A549 (cell line): ENCODE measurements around the gene MAP1LC3B2. TPM values are rescaled to one million over a fixed set of nuclear protein-coding genes. Genes with fewer than 3 reads are reported as not detected.

Source experiments
- ATAC-seq, 2 experiments: fragments of 200-7000 bp in 1 of 2; fragments of >200 bp in 1 of 2; cut with Nextera tagmentation in 1 of 2; cut with Tn5 transposase in 1 of 2; 3 replicates each; pipeline versions ENCODE4 v1.8.0 to v1.9.1; 2018 to 2020; ENCODE audit warnings: mild to moderate bottlenecking in 1 of 2, moderate library complexity in 1 of 2
- CTCF ChIA-PET: fragments of 300-600 bp; sonication (Branson Sonifier 250); formaldehyde crosslinking; extraction: SDS; loops from one replicate; lab custom pipeline; 2021; ENCODE audit warnings: antibody characterized with exemption, inconsistent platforms; lab: Yijun Ruan, JAX
- POLR2A ChIA-PET: fragments of 350-600 bp; formaldehyde crosslinking; extraction: SDS; loops from one replicate; lab custom pipeline; 2021; ENCODE audit warnings: antibody characterized with exemption, inconsistent platforms; lab: Yijun Ruan, JAX
- DNase-seq, 2 experiments: peaks; one replicate each; pipeline versions ENCODE4 v3.0.0 to v3.0.0-alpha.2; 2011 to 2016; ENCODE audit warnings: low read depth in 1 of 2, low spot score in 1 of 2
- FAIRE-seq: peaks from 2 replicates; lab custom pipeline; 2011; peaks lifted over from hg19 to GRCh38; lab: Jason Lieb, UNC
- H3K27ac ChIP-seq, 2 experiments: fragments of >200 bp; sonication (Bioruptor Twin); formaldehyde crosslinking; 3 replicates each; pipeline ENCODE4 v1.5.1; 2016 to 2017
- H3K4me1 ChIP-seq: fragments of >200 bp; sonication (Bioruptor Twin); formaldehyde crosslinking; 3 replicates; pipeline ENCODE4 v1.6.1; 2016
- H3K4me2 ChIP-seq: fragments of >200 bp; sonication (Bioruptor Twin); formaldehyde crosslinking; 3 replicates; pipeline ENCODE4 v1.6.1; 2016
- H3K4me3 ChIP-seq: fragments of >200 bp; sonication (Bioruptor Twin); formaldehyde crosslinking; 3 replicates; pipeline ENCODE4 v1.5.1; 2016
- H3K9me3 ChIP-seq: fragments of >200 bp; sonication (Bioruptor Twin); formaldehyde crosslinking; 3 replicates; pipeline ENCODE4 v1.6.1; 2016
- BHLHE40 ChIP-seq: IDR thresholded peaks from 2 replicates; pipeline ENCODE4 v1.6.1; 2012; ENCODE audit warnings: low read depth, low read length, inconsistent platforms
- CTCF ChIP-seq: fragments of >200 bp; sonication (Bioruptor Twin); formaldehyde crosslinking; IDR thresholded peaks from 3 replicates; pipeline ENCODE4 v1.5.1; 2016
- EHF ChIP-seq: fragments of 250-450 bp; sonication (Bioruptor Pico); IDR thresholded peaks from 2 replicates; pipeline ENCODE4 v1.5.0; 2020; ENCODE audit warnings: mild to moderate bottlenecking
- HDAC2 ChIP-seq: fragments of 200-600 bp; sonication (generic); IDR thresholded peaks from 2 replicates; pipeline ENCODE4 v1.6.1; 2016
- HES2 ChIP-seq: fragments of >200 bp; sonication (Bioruptor Twin); formaldehyde crosslinking; IDR thresholded peaks from 2 replicates; pipeline ENCODE4 v1.6.1; 2016
- HMGXB4 ChIP-seq: fragments of 250-450 bp; sonication (Bioruptor Pico); IDR thresholded peaks from 2 replicates; pipeline ENCODE4 v1.5.0; 2021; ENCODE audit warnings: mild to moderate bottlenecking, moderate library complexity, borderline replicate concordance
- HOXB5 ChIP-seq: fragments of 250-450 bp; sonication (Bioruptor Pico); IDR thresholded peaks from 2 replicates; pipeline ENCODE4 v1.5.0; 2020; ENCODE audit warnings: mild to moderate bottlenecking, moderate library complexity
- MAFK ChIP-seq: fragments of 450-650 bp; IDR thresholded peaks from 2 replicates; pipeline ENCODE4 v1.6.1; 2014; ENCODE audit not compliant: partially characterized antibody
- MYC ChIP-seq: IDR thresholded peaks from 2 replicates; pipeline ENCODE4 v1.6.1; 2012; ENCODE audit warnings: mild to moderate bottlenecking, inconsistent platforms, low read length, improper control_type of control experiment, borderline replicate concordance
- NPAS2 ChIP-seq: fragments of 250-450 bp; sonication (Bioruptor Pico); IDR thresholded peaks from 2 replicates; pipeline ENCODE4 v1.8.0; 2022; ENCODE audit warnings: mild to moderate bottlenecking, moderate library complexity, borderline replicate concordance
- PBX3 ChIP-seq: IDR thresholded peaks from 2 replicates; pipeline ENCODE4 v1.6.1; 2012
- POLR2A ChIP-seq: IDR thresholded peaks from 2 replicates; pipeline ENCODE4 v1.6.1; 2012; ENCODE audit warnings: mild to moderate bottlenecking, low read length
- POLR2AphosphoS2 ChIP-seq: conservative IDR thresholded peaks from 2 replicates; pipeline ENCODE4 v1.6.1; 2012; ENCODE audit warnings: low read length, improper control_type of control experiment, inconsistent platforms
- RFX5 ChIP-seq: fragments of 450-650 bp; IDR thresholded peaks from 2 replicates; pipeline ENCODE4 v1.7.1; 2014; ENCODE audit warnings: antibody characterized with exemption, mild to moderate bottlenecking, moderate library complexity
- TFCP2L1 ChIP-seq: fragments of 250-450 bp; sonication (Bioruptor Pico); IDR thresholded peaks from 2 replicates; pipeline ENCODE4 v1.5.0; 2021; ENCODE audit warnings: mild to moderate bottlenecking
- TP53 ChIP-seq: fragments of 250-450 bp; sonication (Bioruptor Pico); IDR thresholded peaks from 2 replicates; pipeline ENCODE4 v1.5.0; 2021; ENCODE audit warnings: mild to moderate bottlenecking, moderate library complexity
- ZC3H11A ChIP-seq: fragments of 450-650 bp; IDR thresholded peaks from 2 replicates; pipeline ENCODE4 v1.6.1; 2014; ENCODE audit warnings: antibody characterized with exemption, mild to moderate bottlenecking
- ZSCAN20 ChIP-seq: fragments of 250-450 bp; sonication (Bioruptor Pico); IDR thresholded peaks from 2 replicates; pipeline ENCODE4 v1.8.0; 2022; ENCODE audit warnings: mild to moderate bottlenecking, moderate library complexity
- WGBS: methylation state at CpG from one replicate; pipeline ENCODE4 v1.1.6; 2017; ENCODE audit errors: missing lambda C conversion rate; 5-methylcytosine and 5-hydroxymethylcytosine counted together
- polyA plus RNA-seq, 4 experiments: library from polyadenylated mRNA; depleted of rRNA in 3 of 4; stranded (reverse); fragments of >200 nt; fragmentation: RNase III in 1 of 4; extraction: RNeasy Plus Mini Kit Qiagen cat#74134 plus additional on column Dnase treatment in 1 of 4; gene quantifications; 2 replicates in 3 of 4; 3 replicates in 1 of 4; pipeline ENCODE4 v1.2.3, GENCODE V29; 2011 to 2017
- TF ChIP-seq, protein P1 (sequence below): IDR thresholded peaks from 2 replicates; pipeline ENCODE4 v1.6.1; 2012

MAP1LC3B2 gene
- polyA plus RNA-seq, 2 of the 4 experiments (the other 2 are of a cell fraction), result 2.1 to 2.8 TPM

GRCh38 chr12:116558280-116559161, 660 bp upstream of the MAP1LC3B2 start:
- Histone ChIP-seq H3K4me3 (no peak overlapping the region), H3K27ac (peak overlapping the region in 1 of 2 experiments; percentile 65; a peak in 2 of 6 replicates), H3K9me3 (peaks cover 15% of the 10 kb centered on the region; the same call in 2 of the 3 replicates)
- CTCF ChIA-PET, result interaction anchor here (0.9 to 1.2 kb wide), 3 partner anchors 9 to 24 kb away, joined by 3 read pairs; no protein-coding TSS in a partner anchor
- FAIRE-seq, result no peak
- WGBS, result 89% methylated on average over 21 of the region's 21 CpGs
- DNase-seq, result no peak
- ATAC-seq, result no peak
- TF ChIP-seq EHF (CRISPR knock-in tag) (no peak), RFX5 (no peak), TP53 (CRISPR knock-in tag) (no peak), TFCP2L1 (CRISPR knock-in tag) (no peak), MAFK (no peak), NPAS2 (CRISPR knock-in tag) (no peak), PBX3 (no peak), HES2 (no peak), HOXB5 (CRISPR knock-in tag) (no peak), POLR2A (no peak)
- TF ChIP-seq, all 56 proteins: peak for 0
- POLR2A ChIA-PET, result no interaction called here
- no peak overlapping the region for H3K4me2 ChIP-seq
- peaks cover 7% of the 10 kb centered on the region for H3K4me1 ChIP-seq

DNA sequence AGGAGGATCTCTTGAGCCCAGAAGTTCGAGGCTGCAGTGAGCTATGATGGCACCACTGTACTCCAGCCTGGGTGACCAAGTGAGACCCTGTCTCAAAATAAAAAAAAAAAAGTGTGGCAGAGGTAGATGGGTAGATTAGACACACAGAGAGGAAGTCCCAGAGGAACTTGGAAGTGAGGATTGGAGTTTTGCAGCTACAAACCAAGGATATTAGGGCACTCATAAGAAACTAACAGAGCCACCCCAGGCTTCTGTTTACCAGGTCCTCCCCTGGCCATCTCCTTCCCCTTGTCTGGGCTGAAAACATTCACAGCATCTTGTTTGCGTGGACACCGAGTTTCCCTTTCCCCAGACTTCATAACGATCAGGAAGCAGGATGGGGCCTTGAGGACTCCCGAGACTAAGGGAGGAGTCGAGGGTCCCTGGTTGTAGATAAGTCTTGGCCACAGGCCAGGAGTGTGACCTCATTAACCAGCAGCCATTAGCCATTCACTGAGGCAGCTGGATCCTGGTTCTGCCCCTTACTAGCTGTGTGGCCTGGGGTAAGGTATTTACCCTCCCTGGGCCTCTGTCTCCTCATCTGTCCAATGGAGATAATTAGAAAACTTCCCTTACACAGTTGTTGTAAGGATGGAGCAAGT, 2.1 kb downstream of the MAP1LC3B2 start:
- Histone ChIP-seq H3K4me1 (peaks cover 7% of the 10 kb centered on the region), H3K27ac (no peak overlapping the region), H3K4me3 (no peak overlapping the region), H3K4me2 (no peak overlapping the region), H3K9me3 (peaks cover 33% of the 10 kb centered on the region)
- ChIA-PET CTCF (interaction anchor here (0.6 to 1.1 kb wide), 2 partner anchors 136 to 263 kb away, joined by 3 read pairs; no protein-coding TSS in a partner anchor), POLR2A (interaction anchor here (0.6 kb wide), 1 partner anchor 127 kb away, joined by 3 read pairs; no protein-coding TSS in a partner anchor)
- TF ChIP-seq HOXB5 (CRISPR knock-in tag) (no peak), POLR2AphosphoS2 (no peak), ZC3H11A (no peak), HDAC2 (no peak), MYC (no peak), NPAS2 (CRISPR knock-in tag) (no peak), ZSCAN20 (CRISPR knock-in tag) (no peak), RFX5 (no peak), HMGXB4 (no peak), BHLHE40 (no peak)
- TF ChIP-seq, protein P1, sequence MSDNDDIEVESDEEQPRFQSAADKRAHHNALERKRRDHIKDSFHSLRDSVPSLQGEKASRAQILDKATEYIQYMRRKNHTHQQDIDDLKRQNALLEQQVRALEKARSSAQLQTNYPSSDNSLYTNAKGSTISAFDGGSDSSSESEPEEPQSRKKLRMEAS, result no peak
- DNase-seq (no peak), FAIRE-seq (no peak), ATAC-seq (no peak)
- WGBS, result 74% methylated on average over 6 of the region's 6 CpGs

GRCh38 chr12:116562090-116562489, 2.9 kb downstream of the MAP1LC3B2 start:
- Histone ChIP-seq H3K4me2 (no peak overlapping the region), H3K4me3 (no peak overlapping the region), H3K9me3 (peaks cover 33% of the 10 kb centered on the region), H3K27ac (no peak overlapping the region), H3K4me1 (peaks cover 7% of the 10 kb centered on the region)
- no peak for FAIRE-seq
- CTCF ChIA-PET, result interaction anchor here (0.8 kb wide), 1 partner anchor 37 kb away, joined by 3 read pairs; no protein-coding TSS in a partner anchor
- WGBS, result 90% methylated on average over 7 of the region's 7 CpGs
- ATAC-seq, result no peak
- POLR2A ChIA-PET, result no interaction called here
- no peak for TF ChIP-seq CTCF
- no peak for TF ChIP-seq PBX3
- TF ChIP-seq HOXB5 (CRISPR knock-in tag), result no peak
- no peak for DNase-seq
